ENCODE results near the gene ELFN2.
"Not testable (repeated sequence)": the region's sequence is repeated elsewhere in the genome, so short reads cannot be mapped to it uniquely, and the experiment has no call there.

Gene ELFN2

GRCh38 chr22:37335806-37336199 is 91.5 kb downstream of the ELFN2 start:
- no peak for DNase-seq (ENCODE audit: low spot score)

- DNase-seq (ENCODE audit: low spot score): no peak
These were observed 92.1 kb downstream of the ELFN2 start for GRCh38 chr22:37334859-37335805.

- DNase-seq (ENCODE audit: low spot score): no peak
These were observed 92.8 kb downstream of the ELFN2 start for GRCh38 chr22:37334461-37334858.

DNA sequence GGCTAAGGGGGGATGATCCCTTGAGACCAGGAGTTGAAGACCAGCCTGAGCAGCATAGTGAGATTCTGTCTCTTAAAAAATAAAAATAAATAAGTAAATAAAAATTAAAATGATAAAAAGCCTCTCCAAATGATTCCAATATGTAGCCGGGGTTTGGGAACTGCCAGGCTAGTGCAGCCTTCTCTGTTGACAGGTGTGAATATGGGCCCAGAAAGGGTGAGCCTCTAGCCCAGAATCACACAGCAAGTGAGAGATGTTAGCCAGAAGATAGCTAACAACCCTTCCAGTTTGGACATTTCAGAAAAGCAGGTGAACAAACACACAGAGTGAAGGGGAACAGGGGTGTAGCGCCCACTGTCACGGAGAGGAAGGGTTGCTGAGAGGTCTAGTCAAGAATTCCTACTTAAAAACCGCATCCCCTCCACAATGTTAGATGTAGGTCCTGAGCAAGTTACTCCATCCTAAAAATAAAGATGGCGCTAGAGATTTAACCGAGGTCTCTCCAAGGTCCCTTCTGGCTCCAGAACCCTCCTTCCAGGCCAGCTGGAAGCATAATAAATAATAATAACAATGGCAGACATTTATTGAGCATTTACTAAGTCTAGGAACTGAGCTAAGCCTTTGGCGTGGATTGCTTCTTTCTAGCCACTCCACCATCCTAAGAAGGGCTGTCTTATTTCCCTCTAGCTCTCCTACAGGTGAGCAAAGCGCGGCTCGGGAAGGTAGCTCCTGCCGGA is 93.4 kb downstream of the ELFN2 start:
- DNase-seq (ENCODE audit: low spot score): no peak

DNA sequence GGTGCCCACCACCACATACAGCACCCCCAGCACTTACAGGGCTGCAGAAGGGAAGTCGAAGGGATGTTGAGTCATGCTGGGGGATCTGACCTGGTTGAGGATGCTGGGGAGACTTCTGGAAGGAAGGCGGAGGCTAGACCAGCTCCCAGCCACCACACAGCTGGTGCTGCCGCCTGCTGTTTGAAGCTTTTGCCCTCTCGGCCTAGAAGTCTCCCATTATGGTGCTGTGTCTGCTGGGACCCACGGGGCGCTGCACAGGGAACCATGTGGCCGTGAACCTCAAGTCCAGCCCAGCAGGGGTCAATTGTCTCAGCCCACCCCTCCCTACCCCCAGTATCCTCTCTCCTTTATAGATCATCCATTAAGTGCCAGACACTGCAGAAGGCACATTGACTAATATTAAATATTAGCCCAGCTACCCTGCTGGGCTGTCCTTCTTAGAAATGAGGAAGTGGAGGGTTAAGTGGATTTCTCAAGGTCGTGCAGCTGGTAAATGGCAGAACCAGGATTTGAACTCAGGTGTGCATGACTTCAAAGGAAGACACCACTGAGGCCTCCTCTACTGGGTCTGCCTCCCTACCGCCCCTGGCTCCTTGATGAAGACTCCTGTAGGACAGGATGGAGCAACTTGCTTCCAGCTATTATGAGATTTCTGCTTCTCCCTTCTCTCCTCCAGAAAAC is 95.3 kb downstream of the ELFN2 start:
- DNase-seq (ENCODE audit: low spot score): no peak

DNA sequence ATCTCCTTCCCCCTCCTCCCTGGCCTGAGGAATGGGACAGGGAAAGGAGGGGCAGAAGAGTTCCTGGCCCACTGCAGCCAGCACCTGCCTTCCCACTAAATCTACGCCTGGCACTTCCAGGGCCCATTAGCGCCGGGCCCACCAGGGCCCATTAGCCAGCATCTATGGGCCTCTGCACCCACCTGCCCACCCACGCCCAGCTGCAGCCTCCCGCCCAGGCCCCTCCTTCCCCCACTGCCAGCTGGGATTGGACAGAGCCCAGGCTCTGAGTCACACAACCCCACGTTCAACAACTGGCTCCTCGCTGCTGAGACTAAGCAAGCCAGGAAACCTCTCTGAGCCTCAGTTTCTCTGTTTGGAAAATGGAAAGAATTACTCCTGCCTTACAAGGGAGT is 96.2 kb downstream of the ELFN2 start:
- DNase-seq (ENCODE audit: low spot score): no peak

- no peak for DNase-seq (ENCODE audit: low spot score)
These were observed 96.9 kb downstream of the ELFN2 start for GRCh38 chr22:37330200-37331033.

GRCh38 chr22:37329238-37330140 is 97.8 kb downstream of the ELFN2 start:
- DNase-seq (ENCODE audit: low spot score): no peak

DNA sequence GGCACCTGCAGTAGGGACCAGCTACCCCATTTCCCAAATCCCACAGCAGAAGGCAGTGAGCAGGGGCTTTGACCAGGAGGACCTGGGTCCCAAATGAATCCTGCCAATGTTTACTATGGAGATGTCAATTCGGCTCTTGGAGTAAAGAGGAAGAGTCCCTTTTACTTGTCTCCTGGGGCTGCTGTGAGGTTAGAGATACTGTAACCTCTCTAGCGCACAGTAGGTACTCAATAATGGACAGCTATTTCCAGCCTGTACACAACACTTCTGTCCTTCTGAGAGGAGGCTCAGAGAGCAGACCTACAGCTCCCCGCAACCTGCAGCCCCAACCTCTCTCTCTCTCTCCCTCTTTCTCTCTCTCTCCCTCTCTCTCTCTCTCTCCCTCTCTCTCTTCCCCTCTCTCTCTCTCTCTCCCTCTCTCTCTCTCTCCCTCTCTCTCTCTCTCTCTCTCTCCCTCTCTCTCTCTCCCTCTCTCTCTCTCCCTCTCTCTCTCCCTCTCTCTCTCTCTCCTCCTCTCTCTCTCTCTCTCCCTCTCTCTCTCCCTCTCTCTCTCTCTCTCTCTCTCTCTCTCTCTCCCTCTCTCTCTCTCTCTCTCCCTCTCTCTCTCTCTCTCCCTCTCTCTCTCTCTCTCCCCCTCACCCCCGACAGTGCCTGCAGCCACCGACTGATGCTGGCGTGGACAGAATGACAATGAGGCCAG is 98.6 kb downstream of the ELFN2 start:
- not testable (repeated sequence) for DNase-seq (ENCODE audit: low spot score)

- no peak for DNase-seq (ENCODE audit: low spot score)
These were observed 99.3 kb downstream of the ELFN2 start for GRCh38 chr22:37328017-37328416.

DNA sequence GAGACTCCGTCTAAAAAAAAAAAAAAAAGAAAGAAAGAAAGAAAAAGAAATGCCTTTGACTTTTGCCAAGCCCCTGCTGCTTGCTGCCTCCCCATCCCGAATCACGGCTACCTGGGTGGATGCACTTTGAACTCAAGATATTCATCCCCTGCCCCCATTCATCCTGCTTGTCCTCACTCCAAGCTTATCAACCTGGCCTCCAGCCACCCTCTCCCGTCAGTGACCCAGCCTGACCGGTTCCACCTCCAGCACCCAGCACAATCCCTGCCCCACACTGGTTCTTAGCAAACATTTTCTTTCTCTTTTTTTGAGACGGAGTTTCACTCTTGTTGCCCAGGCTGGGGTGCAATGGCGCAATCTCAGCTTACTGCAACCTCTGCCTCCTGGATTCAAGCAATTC is 100.6 kb downstream of the ELFN2 start:
- no peak for DNase-seq (ENCODE audit: low spot score)

- no peak for DNase-seq (ENCODE audit: low spot score)
These were observed 102.3 kb downstream of the ELFN2 start for GRCh38 chr22:37325039-37325395.

DNA sequence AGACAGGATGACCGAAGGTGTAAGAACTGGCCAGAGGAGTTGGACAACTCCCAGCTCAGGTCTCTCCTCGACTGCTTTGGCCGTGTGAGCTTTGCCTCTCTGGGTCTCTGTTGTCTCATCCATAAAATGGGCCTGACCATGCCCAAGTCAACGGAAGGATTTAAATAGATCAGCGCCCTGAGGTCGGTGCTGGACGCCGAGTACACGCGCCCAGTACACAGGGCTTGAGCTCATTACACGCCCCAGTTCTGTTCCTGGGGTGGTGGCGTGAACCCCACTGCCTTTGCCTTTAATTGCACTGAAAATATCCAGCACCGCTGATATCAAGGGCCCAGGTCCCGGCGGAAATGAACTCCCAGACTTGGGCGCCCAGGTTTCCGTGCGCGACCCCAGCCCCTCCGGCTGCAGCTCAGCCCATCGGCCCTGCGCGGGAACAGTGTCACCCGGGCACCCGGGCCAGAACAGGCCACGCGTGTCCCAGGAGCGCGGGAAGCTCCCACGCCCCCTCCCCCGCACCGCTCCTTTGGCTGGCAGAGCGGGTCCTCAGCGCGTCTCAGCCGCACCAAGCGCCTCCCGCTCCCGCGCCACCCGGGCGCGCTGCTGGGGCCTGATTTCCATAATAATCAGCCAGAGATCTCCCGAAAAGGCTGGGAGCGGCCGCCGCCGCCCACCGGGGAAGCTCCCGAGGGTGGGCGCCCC is 102.8 kb downstream of the ELFN2 start:
- DNase-seq (ENCODE audit: low spot score): no peak

GRCh38 chr22:37320726-37321677 is 106.3 kb downstream of the ELFN2 start:
- DNase-seq (ENCODE audit: low spot score): no peak

- DNase-seq (ENCODE audit: low spot score): no peak
These were observed 107.8 kb downstream of the ELFN2 start for GRCh38 chr22:37319469-37319868.

DNA sequence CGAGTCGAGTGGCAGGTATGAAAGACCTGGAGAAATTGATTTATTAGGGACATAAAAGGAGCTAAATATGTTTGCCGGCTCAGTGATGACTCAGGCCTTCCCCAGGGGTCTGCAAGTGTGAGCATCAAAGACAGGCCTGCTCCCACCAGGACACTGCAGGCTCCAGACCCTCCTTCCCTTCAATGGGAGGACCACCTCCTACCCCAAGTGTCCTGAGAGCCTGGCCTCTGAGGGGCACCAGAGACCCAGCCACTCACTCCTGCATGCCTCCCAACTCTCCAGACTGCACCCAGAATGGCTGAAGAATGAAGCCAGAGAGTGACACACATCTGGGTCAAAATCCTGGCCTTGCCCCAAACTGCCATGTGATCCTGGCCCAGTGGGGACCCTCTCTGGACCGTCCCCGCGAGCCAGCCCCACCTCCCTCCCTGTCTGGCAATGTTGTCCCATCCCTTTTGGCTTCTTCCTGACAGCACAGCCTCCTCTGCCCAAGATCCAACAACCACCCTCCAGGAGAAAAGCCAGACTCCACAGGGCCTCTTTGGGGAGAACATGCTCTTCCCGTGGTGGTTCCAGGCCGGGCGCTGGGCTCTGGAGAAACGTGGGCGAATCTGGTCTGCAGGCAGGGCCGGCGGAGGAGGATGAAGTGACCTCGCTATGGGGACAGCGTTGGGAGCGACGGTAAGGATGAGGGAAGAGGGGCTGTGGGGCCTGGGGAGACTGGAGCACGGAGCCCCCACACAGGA is 108.7 kb downstream of the ELFN2 start:
- no peak for DNase-seq (ENCODE audit: low spot score)

Measured in hematopoietic multipotent progenitor cell treated with erythropoietin and hydrocortisone succinate and interleukin-3 and kit ligand, for 15 days (in vitro differentiated cells).